ENCODE data around the gene ZNF783.
"Not testable (repeated sequence)": the region's sequence is repeated elsewhere in the genome, so short reads cannot be mapped to it uniquely, and the experiment has no call there.

The ZNF783 gene

GRCh38 chr7:149241696-149242095, 20.3 kb upstream of the ZNF783 start:
- no peak for DNase-seq

DNA sequence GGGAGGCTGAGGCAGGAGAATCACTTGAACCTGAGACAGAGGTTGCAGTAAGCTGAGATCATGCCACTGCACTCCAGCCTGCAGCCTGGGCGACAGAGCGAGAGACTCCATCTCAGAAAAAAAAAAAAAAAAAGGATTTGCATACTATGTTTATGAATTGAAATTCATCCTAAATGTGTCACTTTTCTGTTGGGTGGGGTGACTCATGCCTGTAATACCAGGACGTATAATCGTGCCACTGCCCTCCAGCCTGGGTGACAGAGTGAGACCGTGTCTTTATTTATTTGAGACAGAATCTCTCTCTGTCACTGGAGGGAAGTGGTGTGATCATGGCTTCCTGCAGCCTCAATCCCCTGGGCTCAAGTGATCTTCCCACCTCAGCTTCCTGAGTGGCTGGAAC, 16.8 kb upstream of the ZNF783 start:
- no peak for DNase-seq

- DNase-seq, result no peak
Observed at GRCh38 chr7:149245744-149246143, 16.3 kb upstream of the ZNF783 start.

DNA sequence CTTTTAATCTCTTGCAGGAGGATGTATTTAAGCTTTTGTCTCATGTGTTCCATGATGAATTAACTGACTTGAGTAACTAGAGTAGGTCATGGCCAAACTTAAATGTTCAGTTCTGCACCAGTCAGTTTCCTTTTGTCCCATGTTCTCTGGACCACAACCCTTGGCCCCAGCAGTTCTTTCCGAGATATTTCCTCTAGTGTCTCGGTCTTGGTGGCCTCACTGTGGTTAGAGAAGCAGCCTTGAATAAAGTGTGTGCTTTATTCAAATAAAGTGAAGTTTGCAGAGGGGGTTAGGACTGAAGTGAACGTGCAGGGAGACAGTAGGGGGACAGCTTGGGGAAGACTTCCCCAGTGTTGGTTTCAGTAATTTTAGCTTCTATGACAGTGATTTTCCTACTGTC, 13.2 kb upstream of the ZNF783 start:
- no peak for DNase-seq

DNA sequence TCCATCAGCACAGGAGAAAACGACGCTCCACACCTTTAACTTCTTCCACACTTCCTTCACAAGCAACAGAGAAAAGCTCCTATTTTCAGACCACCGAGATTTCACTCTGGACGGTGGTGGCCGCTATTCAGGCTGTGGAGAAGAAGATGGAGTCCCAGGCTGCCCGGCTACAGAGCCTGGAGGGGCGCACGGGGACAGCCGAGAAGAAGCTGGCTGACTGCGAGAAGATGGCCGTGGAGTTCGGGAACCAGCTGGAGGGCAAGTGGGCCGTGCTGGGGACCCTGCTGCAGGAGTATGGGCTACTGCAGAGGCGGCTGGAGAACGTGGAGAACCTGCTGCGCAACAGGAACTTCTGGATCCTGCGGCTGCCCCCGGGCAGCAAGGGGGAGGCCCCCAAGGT, 11.8 kb upstream of the ZNF783 start:
- DNase-seq, result not testable (repeated sequence)

DNA sequence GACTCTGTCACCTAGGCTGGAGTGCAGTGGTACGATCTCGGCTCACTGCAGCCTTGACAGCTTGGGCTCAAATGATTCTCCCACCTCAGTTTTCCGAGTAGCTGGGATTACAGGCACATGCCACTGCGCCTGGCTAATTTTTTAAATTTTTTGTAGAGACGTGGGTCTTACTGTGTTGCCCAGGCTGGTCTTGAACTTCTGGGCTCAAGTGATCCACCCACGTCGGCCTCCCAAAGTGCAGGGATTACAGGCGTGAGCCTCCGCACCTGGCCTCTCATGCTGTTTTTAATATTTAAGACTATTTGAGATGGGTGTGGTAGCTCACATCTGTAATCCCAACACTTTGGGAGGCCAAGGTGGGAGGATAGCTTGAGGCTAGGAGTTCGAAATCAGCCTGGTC, 10.5 kb upstream of the ZNF783 start:
- not testable (repeated sequence) for DNase-seq

DNA sequence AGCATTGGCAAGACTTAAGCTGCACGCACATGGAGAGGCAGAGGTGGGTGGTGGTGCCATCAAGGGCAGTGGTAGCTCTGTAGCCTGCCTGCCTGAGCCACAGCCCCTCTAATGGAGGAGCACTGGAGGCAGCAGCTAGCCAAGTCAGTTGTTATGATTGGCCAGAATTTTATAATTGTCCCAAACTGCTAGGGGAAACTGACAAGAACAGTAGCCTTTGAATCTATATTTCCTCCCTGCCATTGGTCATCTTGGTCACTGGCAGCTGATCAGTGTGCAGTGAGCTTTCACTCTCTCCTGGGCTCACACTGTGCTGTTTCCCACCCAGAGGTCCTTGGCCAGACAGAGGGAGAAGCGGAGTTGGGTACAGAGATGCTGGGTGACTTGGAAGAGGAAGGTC, 9.6 kb upstream of the ZNF783 start:
- no peak for DNase-seq

DNA sequence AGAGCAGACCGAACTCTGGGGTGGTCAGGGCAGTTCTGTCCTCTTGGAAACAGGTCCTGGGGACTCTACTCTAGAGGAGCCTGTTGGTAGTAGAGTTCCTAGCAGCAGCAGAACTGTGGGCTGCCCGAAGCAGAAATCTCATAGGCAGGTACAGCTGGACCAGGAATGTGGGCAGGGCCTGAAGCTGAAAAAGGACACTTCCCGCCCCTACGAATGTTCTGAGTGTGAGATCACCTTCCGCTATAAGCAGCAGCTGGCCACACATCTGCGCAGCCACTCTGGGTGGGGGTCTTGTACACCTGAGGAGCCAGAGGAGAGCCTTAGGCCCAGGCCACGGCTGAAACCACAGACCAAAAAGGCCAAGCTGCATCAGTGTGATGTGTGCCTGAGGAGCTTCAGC, 8.3 kb upstream of the ZNF783 start:
- DNase-seq, result no peak

DNA sequence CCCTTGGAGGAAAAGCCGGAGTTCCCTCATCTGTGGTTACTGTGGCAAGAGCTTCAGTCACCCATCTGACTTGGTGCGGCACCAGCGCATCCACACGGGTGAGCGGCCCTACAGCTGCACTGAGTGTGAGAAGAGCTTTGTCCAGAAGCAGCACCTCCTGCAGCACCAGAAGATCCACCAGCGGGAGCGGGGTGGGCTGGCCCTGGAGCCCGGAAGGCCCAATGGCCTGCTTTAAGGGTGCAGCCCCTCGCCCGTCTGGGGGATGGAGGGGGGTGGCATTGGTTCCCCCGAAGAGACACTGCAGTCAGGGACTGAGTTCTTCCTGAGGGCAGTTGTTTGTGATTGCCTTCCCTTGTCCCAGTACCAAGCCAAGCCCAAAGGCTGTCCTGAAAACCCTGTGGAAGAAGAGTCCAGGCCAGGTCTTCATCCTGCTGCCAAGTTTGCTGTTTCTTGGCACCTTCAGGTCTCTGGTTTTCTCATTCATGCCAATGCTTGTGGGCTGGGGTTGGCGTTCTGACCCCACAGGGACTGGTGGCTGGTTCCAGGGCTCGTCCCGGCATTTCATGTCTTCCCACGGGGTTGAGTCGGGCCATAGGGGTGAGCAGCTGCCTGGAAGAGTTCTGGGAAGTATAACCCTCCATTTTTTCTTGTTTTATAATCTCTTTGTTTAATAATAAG, 7.7 kb upstream of the ZNF783 start:
- no peak for DNase-seq

DNA sequence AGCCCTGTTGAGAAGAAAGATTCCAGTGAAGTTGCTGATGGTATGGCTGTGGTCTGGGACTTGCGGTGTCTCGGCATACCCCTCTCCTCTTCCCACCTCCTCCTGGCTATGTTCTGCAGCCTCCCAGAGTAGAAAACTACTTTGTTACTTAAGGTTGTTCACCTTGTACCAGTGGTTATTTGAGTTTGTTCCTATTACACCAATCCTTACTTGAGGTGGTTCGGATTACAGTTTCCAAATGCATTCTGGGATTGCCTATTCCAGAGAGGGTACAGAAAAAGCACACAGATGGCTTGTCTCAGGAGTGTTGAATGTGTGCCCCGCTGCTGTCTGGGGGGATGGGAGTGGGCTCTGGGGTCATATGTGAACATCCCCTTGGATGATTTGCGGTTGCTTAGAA, 6.8 kb upstream of the ZNF783 start:
- DNase-seq, result no peak

DNA sequence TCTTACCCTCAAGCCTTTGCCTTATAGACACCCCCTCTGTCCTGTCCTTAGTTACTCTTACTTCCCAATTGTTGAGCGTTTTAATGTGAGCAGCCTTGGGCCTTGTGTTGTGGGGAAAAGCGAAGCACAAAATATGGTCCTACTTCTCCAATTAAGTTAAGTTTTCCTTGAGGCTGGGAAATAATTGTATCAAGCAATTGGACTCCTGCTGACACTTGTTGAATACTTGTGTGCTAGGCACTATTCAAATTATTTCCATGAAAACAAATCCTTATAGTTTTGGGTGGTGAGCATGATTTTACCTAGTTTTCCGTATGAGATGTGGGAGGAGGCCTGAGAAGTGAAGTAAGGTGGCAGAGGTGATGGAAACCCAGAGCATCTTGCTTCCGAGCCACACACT, 5.4 kb upstream of the ZNF783 start:
- DNase-seq, result no peak

- no peak for DNase-seq
Observed at GRCh38 chr7:149257146-149257545, 4.8 kb upstream of the ZNF783 start.

DNA sequence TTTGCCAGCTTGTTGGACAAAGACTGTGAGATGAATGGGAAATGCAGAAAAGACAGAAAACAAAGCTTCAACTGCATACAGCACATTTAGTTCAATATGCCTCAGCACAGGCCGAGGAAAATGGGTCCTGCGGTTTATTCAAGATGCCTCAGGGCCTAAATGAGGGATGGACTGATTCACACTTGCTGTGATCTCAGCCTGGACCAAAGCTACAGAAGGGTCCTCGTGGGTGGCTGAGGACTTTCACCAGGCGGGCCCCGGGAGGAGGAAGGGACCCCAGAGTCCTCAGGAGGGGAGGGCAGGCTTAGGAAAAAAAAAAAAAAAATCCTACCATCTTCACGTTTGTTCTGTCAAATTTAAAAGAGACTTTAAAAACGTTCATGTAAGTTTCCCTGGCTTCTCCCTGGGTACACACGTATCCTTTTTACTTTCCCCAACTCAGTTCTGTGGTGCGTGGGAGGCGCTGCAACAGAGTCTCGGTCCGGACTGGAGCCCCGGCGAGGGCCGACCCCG, 624 bp upstream of the ZNF783 start:
- DNase-seq, result peak; percentile 51

DNA sequence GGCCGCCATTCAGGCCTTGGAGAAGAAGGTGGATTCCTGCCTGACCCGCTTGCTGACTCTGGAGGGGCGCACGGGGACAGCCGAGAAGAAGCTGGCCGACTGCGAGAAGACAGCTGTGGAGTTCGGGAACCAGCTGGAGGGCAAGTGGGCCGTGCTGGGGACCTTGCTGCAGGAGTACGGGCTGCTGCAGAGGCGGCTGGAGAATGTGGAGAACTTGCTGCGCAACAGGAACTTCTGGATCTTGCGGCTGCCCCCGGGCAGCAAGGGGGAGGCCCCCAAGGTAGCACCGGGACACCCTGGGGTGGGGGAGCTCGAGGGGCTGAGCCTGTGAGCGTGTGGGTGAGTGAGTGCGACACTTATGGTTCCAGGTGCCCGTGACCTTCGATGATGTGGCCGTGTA, 4.5 kb downstream of the ZNF783 start:
- no peak for DNase-seq

DNA sequence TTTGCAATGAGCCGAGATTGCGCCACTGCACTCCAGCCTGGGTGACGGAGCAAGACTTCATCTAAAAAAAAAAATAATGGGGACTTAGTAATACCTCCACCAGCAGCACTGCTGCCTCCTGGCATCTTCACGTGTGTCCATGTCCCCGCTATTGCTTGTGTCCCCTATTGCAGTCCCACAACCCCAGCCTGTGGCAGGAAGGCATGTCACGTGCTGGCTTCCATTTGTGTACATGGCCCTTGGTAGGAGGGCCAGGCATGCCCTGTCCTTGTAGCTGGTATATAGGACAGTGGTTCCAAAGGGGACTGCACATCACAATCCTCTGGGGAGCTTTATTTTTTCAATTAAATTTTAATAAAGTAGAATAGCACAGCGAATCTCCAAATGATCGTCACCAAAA, 5.7 kb downstream of the ZNF783 start:
- DNase-seq, result no peak

- DNase-seq, result not testable (repeated sequence)
Observed at GRCh38 chr7:149274424-149274823, 12.4 kb downstream of the ZNF783 start.

GRCh38 chr7:149277871-149278270, 15.9 kb downstream of the ZNF783 start:
- no peak for DNase-seq

DNA sequence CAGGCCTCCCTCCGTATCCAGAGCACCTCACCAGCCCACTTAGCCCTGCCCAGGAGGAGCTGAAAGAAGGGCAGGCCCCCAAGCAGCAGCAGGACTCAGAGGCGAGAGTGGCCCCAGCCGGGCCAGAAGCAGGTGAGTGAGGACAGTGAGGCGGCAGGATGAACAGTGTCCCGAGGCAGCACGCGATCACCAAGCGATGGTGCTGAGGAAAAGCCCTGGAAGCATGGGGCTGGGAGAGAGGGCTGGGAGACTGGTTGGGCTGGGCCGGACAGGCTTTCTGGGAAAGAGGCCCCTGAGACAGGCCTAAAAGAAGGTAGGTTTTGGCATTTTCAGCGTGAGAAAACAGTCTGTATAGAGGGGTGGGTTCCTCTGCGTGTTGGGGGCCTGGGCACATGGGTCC, 16.4 kb downstream of the ZNF783 start:
- no peak for DNase-seq

DNA sequence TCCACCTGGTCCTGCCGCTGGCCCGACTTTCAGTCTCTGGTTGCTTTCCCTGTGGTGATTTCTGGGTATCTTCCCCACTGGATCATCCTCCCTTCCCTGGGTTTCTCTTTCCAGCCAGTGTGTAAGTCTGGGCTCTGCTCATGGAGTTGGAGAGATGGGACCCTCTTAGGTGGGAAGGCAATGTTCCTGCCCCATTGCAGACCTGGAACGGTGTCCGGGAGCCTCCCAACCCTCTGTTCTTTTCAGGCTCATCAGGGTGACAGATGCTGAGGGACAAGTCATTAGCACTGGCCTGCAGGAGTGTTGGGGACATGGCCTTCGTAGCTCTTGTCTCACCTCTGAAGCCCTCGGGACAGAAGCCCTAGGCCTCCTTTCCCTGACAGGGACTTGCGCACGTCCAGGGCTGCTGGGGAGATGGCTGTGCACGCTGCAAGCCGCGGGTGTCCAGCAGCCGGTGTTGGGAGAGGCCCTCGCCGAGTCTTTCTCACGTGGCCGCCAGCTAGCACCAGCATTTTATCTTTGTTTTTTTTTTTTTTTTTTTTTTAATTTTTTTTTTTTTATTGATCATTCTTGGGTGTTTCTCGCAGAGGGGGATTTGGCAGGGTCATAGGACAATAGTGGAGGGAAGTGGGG, 17.2 kb downstream of the ZNF783 start:
- no peak for DNase-seq

DNA sequence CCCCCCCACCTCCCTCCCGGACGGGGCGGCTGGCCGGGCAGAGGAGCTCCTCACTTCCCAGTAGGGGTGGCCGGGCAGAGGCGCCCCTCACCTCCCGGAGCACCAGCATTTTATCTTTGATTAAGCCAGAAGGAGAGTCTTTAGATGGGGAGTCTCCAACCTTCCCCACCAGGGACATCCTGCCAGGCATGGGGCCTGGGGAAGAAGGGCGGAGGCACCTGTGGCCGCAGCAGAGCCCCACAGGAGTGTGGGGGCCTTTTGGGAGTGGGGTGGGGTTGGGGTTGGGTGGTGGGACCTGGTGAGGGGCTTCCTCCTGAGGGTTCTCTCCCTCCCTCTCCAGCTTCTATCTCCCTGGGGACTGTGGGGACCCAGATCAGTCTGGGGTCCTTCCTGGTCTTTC, 18.2 kb downstream of the ZNF783 start:
- DNase-seq, result no peak

- no peak for DNase-seq
Observed at GRCh38 chr7:149280661-149281507, 18.9 kb downstream of the ZNF783 start.

- no peak for DNase-seq
Observed at GRCh38 chr7:149281508-149282330, 19.7 kb downstream of the ZNF783 start.

DNA sequence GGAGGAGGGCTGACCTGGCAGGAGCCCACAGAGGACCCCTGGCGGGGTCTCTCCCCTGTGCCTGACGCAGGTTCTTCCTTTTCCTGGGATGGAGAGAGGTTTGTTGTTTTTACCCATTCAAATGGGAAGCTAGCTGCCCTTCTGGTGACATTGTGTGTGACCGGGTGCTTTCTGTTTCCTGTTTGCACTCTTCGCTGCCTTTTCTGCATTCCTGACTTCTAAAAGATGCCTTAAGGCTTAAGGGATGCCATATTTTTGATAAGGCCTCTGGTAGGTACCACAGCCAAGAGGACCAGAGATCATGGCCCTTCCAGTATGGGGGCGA, 20.3 kb downstream of the ZNF783 start:
- DNase-seq, result no peak

All from OCI-M1 (cell line).